ENCODE data around the gene OR9A4.

- TF ChIP-seq CTCF (IDR thresholded peaks at IDR 0.05) (no peak), EZH2 (IDR thresholded peaks at IDR 0.05) (no peak), EZH2phosphoT487 (IDR thresholded peaks at IDR 0.05) (no peak)
These were observed 634 bp upstream of the OR9A4 start for GRCh38 chr7:141915565-141915964.
